Gastrocnemius medialis (tissue), 4 donors: ENCODE results near the gene ROBO3.

Experiments
- POLR2A ChIP-seq, 2 donors: fragments of 450-650 bp; IDR thresholded peaks; one replicate each; pipeline ENCODE4 v1.6.1; 2017; ENCODE audit warnings: antibody characterized with exemption in 2 of 2, mild to moderate bottlenecking in 2 of 2, moderate library complexity in 2 of 2
- TF ChIP-seq, protein P1 (sequence below), 5 experiments: fragments of 450-650 bp in 3 of 5; fragments of 200-600 bp in 2 of 5; sonication (generic) in 2 of 5; IDR thresholded peaks in 4 of 5; conservative IDR thresholded peaks in 1 of 5; 1 replicate in 4 of 5; 2 replicates in 1 of 5; pipeline ENCODE4 v1.5.1; 2016 to 2019; ENCODE audit warnings: antibody characterized with exemption in 5 of 5, mild to moderate bottlenecking in 3 of 5, moderate library complexity in 3 of 5

DNA sequence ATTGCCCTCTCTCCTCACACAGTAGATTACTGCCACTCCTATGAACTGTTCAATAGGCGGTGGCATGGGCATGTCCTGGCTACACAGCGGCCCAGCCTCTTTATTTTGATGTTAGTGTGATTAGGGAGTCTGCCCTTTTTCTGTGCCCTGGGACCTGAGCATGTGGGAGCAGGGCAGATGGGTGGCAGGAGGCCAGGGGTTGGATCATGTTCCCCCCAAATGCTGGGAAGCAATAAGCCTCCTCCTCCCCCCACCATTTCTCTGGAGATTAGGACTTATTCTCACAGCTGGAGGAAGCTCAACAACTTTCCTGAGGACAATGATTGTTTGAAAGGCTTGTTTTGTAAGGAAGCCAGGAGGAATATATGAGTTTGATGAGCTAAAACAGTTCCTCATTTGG lies 54.7 kb downstream of the ROBO3 start:
- TF ChIP-seq, protein P1, sequence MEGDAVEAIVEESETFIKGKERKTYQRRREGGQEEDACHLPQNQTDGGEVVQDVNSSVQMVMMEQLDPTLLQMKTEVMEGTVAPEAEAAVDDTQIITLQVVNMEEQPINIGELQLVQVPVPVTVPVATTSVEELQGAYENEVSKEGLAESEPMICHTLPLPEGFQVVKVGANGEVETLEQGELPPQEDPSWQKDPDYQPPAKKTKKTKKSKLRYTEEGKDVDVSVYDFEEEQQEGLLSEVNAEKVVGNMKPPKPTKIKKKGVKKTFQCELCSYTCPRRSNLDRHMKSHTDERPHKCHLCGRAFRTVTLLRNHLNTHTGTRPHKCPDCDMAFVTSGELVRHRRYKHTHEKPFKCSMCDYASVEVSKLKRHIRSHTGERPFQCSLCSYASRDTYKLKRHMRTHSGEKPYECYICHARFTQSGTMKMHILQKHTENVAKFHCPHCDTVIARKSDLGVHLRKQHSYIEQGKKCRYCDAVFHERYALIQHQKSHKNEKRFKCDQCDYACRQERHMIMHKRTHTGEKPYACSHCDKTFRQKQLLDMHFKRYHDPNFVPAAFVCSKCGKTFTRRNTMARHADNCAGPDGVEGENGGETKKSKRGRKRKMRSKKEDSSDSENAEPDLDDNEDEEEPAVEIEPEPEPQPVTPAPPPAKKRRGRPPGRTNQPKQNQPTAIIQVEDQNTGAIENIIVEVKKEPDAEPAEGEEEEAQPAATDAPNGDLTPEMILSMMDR (IDR thresholded peaks at IDR 0.05 in 4 of 5, conservative IDR thresholded peaks at IDR 0.05 in 1 of 5) = no peak
- no peak for TF ChIP-seq POLR2A (IDR thresholded peaks at IDR 0.05)
